CD4-positive, alpha-beta T cell treated with Interleukin-10 for 1 hour (primary cell): ENCODE results near the gene ATPAF2.

Experiments used
- DNase-seq: peaks from one replicate; pipeline ENCODE4 v3.0.0-alpha.2; 2020

ATPAF2 gene

DNA sequence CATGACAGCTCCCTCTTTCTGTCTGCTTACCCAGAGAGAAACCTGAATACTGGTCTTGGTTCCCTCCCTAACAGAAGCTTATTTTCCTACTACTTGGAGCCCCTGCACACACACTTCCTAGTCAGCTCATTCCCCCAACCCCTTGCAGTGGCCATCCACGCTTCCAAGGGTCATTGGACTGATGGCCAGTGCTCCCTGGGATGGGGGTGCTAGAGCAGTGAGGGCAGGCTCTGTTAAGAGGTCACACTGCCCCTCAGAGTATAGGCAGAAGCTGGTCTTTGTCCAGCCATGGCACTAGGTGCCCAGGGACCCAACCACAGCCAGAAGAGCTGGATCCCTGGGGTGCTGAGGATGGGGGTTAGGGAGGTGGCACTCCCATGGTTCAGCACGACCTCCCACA is 53.8 kb downstream of the ATPAF2 start:
- DNase-seq: no peak

- DNase-seq: no peak
These were observed 55.2 kb downstream of the ATPAF2 start for GRCh38 chr17:17983776-17984175.

- no peak for DNase-seq
These were observed 55.6 kb downstream of the ATPAF2 start for GRCh38 chr17:17983376-17983775.

- no peak for DNase-seq
These were observed 56.2 kb downstream of the ATPAF2 start for GRCh38 chr17:17982801-17983200.

DNA sequence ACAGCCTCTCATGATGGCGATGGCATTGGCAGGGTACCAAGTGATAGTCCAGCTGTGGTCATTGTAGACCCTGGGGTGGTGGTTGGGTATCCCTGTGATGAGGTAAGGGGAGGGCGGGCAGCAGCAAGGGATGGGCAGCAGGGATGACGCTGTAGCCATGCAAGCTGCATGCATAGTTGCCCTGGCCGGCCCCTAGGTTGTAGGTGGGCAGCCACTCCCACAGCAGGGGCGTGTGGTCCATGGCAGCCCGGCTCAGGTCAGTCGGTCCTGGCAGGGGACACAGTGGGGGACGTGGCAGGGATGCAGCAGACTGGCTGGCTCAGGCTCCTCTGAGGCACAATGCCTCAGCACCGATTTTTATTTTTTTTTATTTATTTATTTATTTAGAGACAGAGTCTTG is 57.6 kb downstream of the ATPAF2 start:
- DNase-seq: no peak

- DNase-seq: no peak
These were observed 59.2 kb downstream of the ATPAF2 start for GRCh38 chr17:17979778-17980177.

GRCh38 chr17:17978481-17979424 is 60.2 kb downstream of the ATPAF2 start:
- no peak for DNase-seq

- DNase-seq: no peak
These were observed 61.9 kb downstream of the ATPAF2 start for GRCh38 chr17:17976931-17977570.

DNA sequence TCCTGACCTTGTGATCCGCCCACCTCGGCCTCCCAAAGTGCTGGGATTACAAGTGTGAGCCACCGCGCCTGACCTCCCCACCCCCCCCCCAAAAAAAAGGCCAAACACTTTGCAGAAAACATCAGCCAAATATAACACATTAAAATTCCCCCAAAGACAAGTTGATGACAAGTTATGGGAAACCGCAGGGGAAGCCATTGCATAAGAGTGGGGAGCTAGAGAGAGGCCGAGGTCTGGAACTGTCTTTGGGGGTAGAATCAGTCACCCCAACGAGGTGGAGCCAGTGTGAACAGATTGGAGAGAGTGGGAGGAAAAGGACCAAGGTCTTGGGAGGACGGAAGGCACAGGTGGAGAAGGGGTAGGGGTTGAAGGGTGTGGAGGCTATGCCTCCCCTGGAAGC is 63.5 kb downstream of the ATPAF2 start:
- no peak for DNase-seq

DNA sequence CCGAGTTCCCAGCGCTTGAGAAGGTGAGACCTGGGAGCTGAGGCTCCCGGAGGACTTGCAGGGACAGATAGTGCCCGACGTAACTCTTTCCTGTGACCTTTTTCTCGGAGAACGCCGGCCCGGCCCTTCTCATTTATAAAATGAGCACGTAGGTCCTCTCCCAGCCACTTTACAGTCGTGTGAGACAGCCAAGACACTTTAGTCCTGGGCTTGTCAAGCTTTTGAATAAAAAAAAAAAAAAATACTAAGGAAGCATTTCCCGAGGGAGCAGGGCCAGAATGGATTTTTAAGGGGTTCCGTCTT is 66.1 kb downstream of the ATPAF2 start:
- DNase-seq: no peak

DNA sequence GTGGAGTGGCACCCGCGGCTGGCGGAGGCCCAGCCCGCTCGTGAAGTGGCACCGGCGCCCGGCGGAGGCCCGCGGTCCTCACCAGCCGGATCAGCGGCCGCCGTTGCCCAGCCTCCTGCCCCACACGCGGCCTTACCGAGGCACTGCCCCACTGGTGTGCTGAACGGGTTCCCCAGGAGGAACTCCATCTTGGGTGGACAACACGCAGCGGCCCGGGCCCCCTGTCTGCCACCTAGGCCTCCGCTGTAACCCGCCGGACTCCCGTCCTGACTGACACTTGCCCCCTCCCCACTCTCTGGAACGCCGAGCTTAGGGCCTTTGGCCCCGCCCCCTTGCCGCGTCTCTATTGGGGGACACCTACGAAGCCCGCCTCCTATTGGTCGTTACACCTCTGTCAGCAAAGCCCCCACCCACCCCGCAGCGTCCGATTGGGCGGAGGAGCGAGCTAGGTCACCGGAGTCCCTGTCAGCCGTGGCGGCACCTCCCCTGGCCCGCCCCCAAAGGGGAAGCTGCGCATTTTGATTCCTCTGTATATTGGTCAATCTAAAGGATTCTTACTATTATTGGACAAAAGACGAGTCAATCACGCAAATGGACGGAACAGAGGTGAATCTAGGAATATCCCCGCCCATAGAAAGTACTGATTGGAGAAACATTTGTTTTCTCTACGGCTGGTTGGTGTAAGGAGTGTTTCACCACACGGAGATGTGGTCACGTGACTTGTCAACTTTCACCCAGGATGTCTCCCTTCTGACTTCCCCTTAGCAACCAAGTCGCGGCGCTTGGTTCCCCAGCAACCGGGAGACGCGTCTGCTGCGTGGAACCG is 66.6 kb downstream of the ATPAF2 start, which contains the start of the genes DRC3 and TOM1L2:
TSS of gene DRC3 (plus strand) at position 737 of the 826 bp plus-strand sequence. CDS start 4,737 bp downstream, outside the sequence.
TSS of gene TOM1L2 (minus strand) at position 275 of the 826 bp plus-strand sequence. CDS start at position 188, 87 bp downstream.
- peak; percentile 100 for DNase-seq

DNA sequence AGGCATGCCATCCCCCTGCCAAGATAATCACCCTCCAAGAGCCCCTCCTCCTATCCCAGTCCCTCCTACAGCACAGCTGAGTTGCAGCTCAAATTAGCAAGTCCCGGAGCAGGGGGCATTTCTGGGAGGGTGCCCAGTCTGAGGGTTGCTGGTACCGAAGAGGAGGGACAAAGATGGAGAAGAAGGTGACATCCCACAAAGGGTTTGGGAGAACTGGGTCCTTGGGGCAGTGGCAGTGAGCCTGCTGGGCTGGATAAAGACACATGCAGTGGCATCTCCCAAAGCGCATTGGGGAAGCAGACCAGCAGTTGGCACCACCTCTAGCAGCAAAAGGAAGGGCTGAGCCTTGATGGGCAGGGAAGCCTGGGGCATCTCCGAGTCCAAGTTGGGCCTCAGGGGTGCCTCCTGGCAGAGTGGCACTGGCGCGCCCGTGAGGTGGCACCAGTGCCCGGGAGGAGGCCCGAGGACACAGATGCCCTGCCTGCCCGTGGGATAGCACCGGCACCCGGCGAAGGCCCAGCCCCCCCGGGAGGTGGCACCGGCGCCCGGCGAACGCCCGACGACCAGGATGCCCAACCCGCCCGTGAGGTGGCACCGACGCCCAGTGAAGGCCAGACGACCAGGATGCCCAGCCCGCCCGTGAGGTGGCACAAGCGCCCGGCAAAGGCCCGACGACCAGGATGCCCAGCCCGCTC is 67.4 kb downstream of the ATPAF2 start:
- no peak for DNase-seq

DNA sequence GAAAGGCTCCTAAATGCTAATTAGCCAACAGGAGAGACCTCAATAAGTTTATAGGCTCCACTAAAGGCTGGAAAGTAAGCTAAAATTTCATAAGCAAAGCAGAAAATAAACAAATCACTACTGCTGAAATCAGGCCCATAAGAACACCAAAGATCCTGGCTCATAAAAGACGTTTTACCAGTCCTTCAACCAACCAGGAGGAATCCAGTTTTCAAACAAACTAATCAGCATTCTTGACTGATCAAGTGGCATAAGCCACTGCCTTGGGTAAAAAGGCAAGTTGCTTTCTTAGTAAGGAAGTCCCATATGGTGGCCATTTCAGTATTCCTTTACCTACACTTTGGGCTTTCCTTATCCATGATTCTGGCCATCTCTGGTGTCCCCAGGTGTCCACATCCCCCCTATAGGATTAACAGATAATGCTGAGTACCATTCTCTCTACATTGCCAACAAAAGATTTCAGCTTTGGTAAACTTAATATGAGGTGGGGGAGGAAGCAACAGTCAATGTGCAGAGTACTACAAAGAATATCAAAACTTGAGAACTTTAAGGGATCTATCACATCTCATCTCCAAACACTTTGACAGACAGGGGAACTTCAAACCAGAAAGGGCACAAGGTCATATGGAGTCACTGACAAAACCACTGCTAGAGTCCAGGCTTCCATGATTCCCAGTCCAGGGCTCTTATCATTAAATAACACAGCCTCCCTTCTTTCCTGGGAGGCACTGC is 68.1 kb downstream of the ATPAF2 start:
- DNase-seq: no peak
